ENCODE measurements around the gene EPB42. TPM values are rescaled to one million over a fixed set of nuclear protein-coding genes. Genes with fewer than 3 reads are reported as not detected.

EPB42 gene
- total RNA-seq, 1 experiment from 2014 or later: not detected

DNA sequence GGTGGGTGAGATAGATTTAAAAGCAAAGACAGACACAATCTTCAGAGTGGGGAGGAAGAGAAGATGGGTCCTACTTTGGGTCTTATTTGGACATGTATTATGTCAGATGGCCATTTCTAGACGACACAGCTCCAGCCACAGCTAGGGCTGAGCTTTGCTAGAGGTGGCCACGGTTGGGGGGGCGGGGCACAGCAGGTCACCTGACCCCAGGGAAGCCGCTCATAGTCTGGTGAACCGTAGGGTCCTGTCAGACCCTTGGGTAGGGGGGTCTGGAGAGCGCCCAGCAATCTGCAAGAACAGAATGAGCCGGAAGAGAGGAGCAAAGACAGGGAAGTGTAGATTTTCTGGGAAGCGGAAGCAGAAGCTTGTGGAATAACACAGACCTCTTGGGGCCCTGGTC lies 6.6 kb downstream of the EPB42 start:
- no TSS peak for BruUV-seq (replicated peaks)
- Histone ChIP-seq H3K27me3 (replicated peaks; ENCODE audit: insufficient read depth, low read depth, low read length, poor library complexity) (no peaks in the 10 kb centered on the region), H3K27ac (ENCODE audit: low read depth, low read length, poor library complexity, severe bottlenecking) (no peak overlapping the region), H3K9me3 (ENCODE audit: low read depth, low read length, poor library complexity, severe bottlenecking) (no peaks in the 10 kb centered on the region), H3K36me3 (ENCODE audit: insufficient read depth, low read length, poor library complexity, severe bottlenecking) (no peaks in the 10 kb centered on the region), H3K4me1 (ENCODE audit: insufficient read depth, low read length, poor library complexity, severe bottlenecking) (no peaks in the 10 kb centered on the region), H3K4me3 (ENCODE audit: low read depth, low read length, poor library complexity, severe bottlenecking) (no peak overlapping the region)
- no peak for DNase-seq (ENCODE audit: low spot score)
- intact Hi-C loops (cut with micrococcal nuclease; ENCODE audit: unreplicated experiment): no loop called here
- CTCF ChIA-PET: interaction anchor here (0.6 kb wide), 1 partner anchor 43 kb away, joined by 5 read pairs; no protein-coding TSS in a partner anchor
- POLR2A ChIA-PET (ENCODE audit: low non-redundant PET): no interaction called here
- TF ChIP-seq, protein P1, sequence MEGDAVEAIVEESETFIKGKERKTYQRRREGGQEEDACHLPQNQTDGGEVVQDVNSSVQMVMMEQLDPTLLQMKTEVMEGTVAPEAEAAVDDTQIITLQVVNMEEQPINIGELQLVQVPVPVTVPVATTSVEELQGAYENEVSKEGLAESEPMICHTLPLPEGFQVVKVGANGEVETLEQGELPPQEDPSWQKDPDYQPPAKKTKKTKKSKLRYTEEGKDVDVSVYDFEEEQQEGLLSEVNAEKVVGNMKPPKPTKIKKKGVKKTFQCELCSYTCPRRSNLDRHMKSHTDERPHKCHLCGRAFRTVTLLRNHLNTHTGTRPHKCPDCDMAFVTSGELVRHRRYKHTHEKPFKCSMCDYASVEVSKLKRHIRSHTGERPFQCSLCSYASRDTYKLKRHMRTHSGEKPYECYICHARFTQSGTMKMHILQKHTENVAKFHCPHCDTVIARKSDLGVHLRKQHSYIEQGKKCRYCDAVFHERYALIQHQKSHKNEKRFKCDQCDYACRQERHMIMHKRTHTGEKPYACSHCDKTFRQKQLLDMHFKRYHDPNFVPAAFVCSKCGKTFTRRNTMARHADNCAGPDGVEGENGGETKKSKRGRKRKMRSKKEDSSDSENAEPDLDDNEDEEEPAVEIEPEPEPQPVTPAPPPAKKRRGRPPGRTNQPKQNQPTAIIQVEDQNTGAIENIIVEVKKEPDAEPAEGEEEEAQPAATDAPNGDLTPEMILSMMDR (conservative IDR thresholded peaks at IDR 0.05; ENCODE audit: low read depth, low read length): no peak
- TF ChIP-seq EZH2 (IDR thresholded peaks at IDR 0.05; ENCODE audit: borderline replicate concordance, low read depth, low read length, poor library complexity, severe bottlenecking): no peak

- Histone ChIP-seq H3K9me3 (ENCODE audit: low read depth, low read length, poor library complexity, severe bottlenecking) (no peaks in the 10 kb centered on the region), H3K27me3 (replicated peaks; ENCODE audit: insufficient read depth, low read depth, low read length, poor library complexity) (no peaks in the 10 kb centered on the region), H3K36me3 (ENCODE audit: insufficient read depth, low read length, poor library complexity, severe bottlenecking) (no peaks in the 10 kb centered on the region), H3K4me3 (ENCODE audit: low read depth, low read length, poor library complexity, severe bottlenecking) (no peak overlapping the region), H3K27ac (ENCODE audit: low read depth, low read length, poor library complexity, severe bottlenecking) (no peak overlapping the region), H3K4me1 (ENCODE audit: insufficient read depth, low read length, poor library complexity, severe bottlenecking) (no peaks in the 10 kb centered on the region)
- ChIA-PET POLR2A (ENCODE audit: low non-redundant PET) (no interaction called here), CTCF (interaction anchor here (0.6 to 1.1 kb wide), 2 partner anchors 9 to 43 kb away, joined by 4 to 5 read pairs; no protein-coding TSS in a partner anchor)
- no TSS peak for BruUV-seq (replicated peaks)
- DNase-seq (ENCODE audit: low spot score): no peak
- intact Hi-C loops (cut with micrococcal nuclease; ENCODE audit: unreplicated experiment): no loop called here
- TF ChIP-seq, protein P1 (conservative IDR thresholded peaks at IDR 0.05; ENCODE audit: low read depth, low read length): no peak
- TF ChIP-seq EZH2 (IDR thresholded peaks at IDR 0.05; ENCODE audit: borderline replicate concordance, low read depth, low read length, poor library complexity, severe bottlenecking): no peak
Measured at GRCh38 chr15:43213466-43213865, 7.4 kb downstream of the EPB42 start.

GRCh38 chr15:43212951-43213350 lies 7.9 kb downstream of the EPB42 start:
- BruUV-seq (replicated peaks): no TSS peak
- CTCF ChIA-PET: interaction anchor here (1.1 kb wide), 1 partner anchor 9 kb away, joined by 4 read pairs; no protein-coding TSS in a partner anchor
- intact Hi-C loops (cut with micrococcal nuclease; ENCODE audit: unreplicated experiment): no loop called here

More at GRCh38 chr15:43212951-43213350, 7.9 kb downstream of the EPB42 start:
- no peak for DNase-seq (ENCODE audit: low spot score)
- POLR2A ChIA-PET (ENCODE audit: low non-redundant PET): no interaction called here
- Histone ChIP-seq H3K9me3 (ENCODE audit: low read depth, low read length, poor library complexity, severe bottlenecking) (no peaks in the 10 kb centered on the region), H3K4me3 (ENCODE audit: low read depth, low read length, poor library complexity, severe bottlenecking) (no peak overlapping the region), H3K36me3 (ENCODE audit: insufficient read depth, low read length, poor library complexity, severe bottlenecking) (no peaks in the 10 kb centered on the region), H3K27me3 (replicated peaks; ENCODE audit: insufficient read depth, low read depth, low read length, poor library complexity) (no peaks in the 10 kb centered on the region), H3K4me1 (ENCODE audit: insufficient read depth, low read length, poor library complexity, severe bottlenecking) (no peaks in the 10 kb centered on the region), H3K27ac (ENCODE audit: low read depth, low read length, poor library complexity, severe bottlenecking) (no peak overlapping the region)
- TF ChIP-seq EZH2 (IDR thresholded peaks at IDR 0.05; ENCODE audit: borderline replicate concordance, low read depth, low read length, poor library complexity, severe bottlenecking): no peak
- TF ChIP-seq, protein P1 (conservative IDR thresholded peaks at IDR 0.05; ENCODE audit: low read depth, low read length): no peak
